ENCODE data around the gene MYLK3.

MYLK3 gene

GRCh38 chr16:46693598-46693997 is 54.5 kb downstream of the MYLK3 start:
- no peak for TF ChIP-seq CTCF (IDR thresholded peaks at IDR 0.05; ENCODE audit: low read depth, low read length, missing control alignments)
- H3K4me3 ChIP-seq (replicated peaks; ENCODE audit: low read depth, low read length), result no peak overlapping the region
- no peak for DNase-seq (ENCODE audit: extremely low read depth, low read depth)

GRCh38 chr16:46691726-46692125 is 56.4 kb downstream of the MYLK3 start:
- DNase-seq (ENCODE audit: extremely low read depth, low read depth), result no peak
- H3K4me3 ChIP-seq (replicated peaks; ENCODE audit: low read depth, low read length), result peak overlapping the region; percentile 74
- no peak for TF ChIP-seq CTCF (IDR thresholded peaks at IDR 0.05; ENCODE audit: low read depth, low read length, missing control alignments)

- DNase-seq (ENCODE audit: extremely low read depth, low read depth), result no peak
- peak overlapping the region; percentile 74 for H3K4me3 ChIP-seq (replicated peaks; ENCODE audit: low read depth, low read length)
- TF ChIP-seq CTCF (IDR thresholded peaks at IDR 0.05; ENCODE audit: low read depth, low read length, missing control alignments), result no peak
Observed at GRCh38 chr16:46690281-46691178, 57.6 kb downstream of the MYLK3 start.

GRCh38 chr16:46689365-46690280 is 58.5 kb downstream of the MYLK3 start, which contains the start of gene ORC6:
Gene ORC6 (plus strand): TSS chr16:46689659. CDS start chr16:46689706, 47 bp downstream.
- peak; percentile 37 for DNase-seq (ENCODE audit: extremely low read depth, low read depth)
- peak within 1 kb of the TSS; percentile 74 for H3K4me3 ChIP-seq (replicated peaks; ENCODE audit: low read depth, low read length)
- peak; percentile 58 for TF ChIP-seq CTCF (IDR thresholded peaks at IDR 0.05; ENCODE audit: low read depth, low read length, missing control alignments)

- peak; percentile 30 for TF ChIP-seq CTCF (IDR thresholded peaks at IDR 0.05; ENCODE audit: low read depth, low read length, missing control alignments)
- DNase-seq (ENCODE audit: extremely low read depth, low read depth), result peak; percentile 96
- H3K4me3 ChIP-seq (replicated peaks; ENCODE audit: low read depth, low read length), result peak within 1 kb of the TSS; percentile 74
Observed at GRCh38 chr16:46688654-46689364, 59.3 kb downstream of the MYLK3 start, which contains the start of gene VPS35. Gene VPS35 (minus strand): TSS chr16:46689178. CDS start chr16:46689133, 45 bp downstream.

GRCh38 chr16:46688101-46688653 is 60.0 kb downstream of the MYLK3 start:
- no peak for TF ChIP-seq CTCF (IDR thresholded peaks at IDR 0.05; ENCODE audit: low read depth, low read length, missing control alignments)
- peak overlapping the region; percentile 74 for H3K4me3 ChIP-seq (replicated peaks; ENCODE audit: low read depth, low read length)
- peak; percentile 17 for DNase-seq (ENCODE audit: extremely low read depth, low read depth)

Measured in HFF-Myc (cell line).